Measurements from ENCODE around the gene KLK2.

The KLK2 gene

GRCh38 chr19:50861496-50862286, 11.5 kb upstream of the KLK2 start:
- no peaks in the 10 kb centered on the region for H3K36me3 Mint-ChIP-seq (ENCODE audit: low read depth)
- no peaks in the 10 kb centered on the region for H3K4me1 Mint-ChIP-seq (ENCODE audit: low read depth)
- intact Hi-C loops (cut with micrococcal nuclease), result no loop called here
- H3K27ac Mint-ChIP-seq, result no peak overlapping the region
- H3K4me3 Mint-ChIP-seq, result no peak overlapping the region
- no peaks in the 10 kb centered on the region for H3K9me3 Mint-ChIP-seq
- peaks cover 31% of the 10 kb centered on the region for H3K27me3 Mint-ChIP-seq

DNA sequence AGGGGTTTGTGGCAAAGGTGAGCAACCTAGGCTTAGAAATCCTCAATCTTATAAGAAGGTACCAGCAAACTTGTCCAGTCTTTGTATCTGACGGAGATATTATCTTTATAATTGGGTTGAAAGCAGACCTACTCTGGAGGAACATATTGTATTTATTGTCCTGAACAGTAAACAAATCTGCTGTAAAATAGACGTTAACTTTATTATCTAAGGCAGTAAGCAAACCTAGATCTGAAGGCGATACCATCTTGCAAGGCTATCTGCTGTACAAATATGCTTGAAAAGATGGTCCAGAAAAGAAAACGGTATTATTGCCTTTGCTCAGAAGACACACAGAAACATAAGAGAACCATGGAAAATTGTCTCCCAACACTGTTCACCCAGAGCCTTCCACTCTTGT, 3.8 kb upstream of the KLK2 start:
- Mint-ChIP-seq H3K9me3 (no peaks in the 10 kb centered on the region), H3K36me3 (ENCODE audit: low read depth) (no peaks in the 10 kb centered on the region), H3K4me3 (no peak overlapping the region), H3K27ac (no peak overlapping the region), H3K4me1 (ENCODE audit: low read depth) (no peaks in the 10 kb centered on the region), H3K27me3 (peaks cover 18% of the 10 kb centered on the region)
- intact Hi-C loops (cut with micrococcal nuclease), result no loop called here

GRCh38 chr19:50870417-50871089, 2.7 kb upstream of the KLK2 start:
- Mint-ChIP-seq H3K4me3 (no peak overlapping the region), H3K9me3 (no peaks in the 10 kb centered on the region), H3K27ac (no peak overlapping the region), H3K27me3 (peaks cover 14% of the 10 kb centered on the region), H3K36me3 (ENCODE audit: low read depth) (no peaks in the 10 kb centered on the region), H3K4me1 (ENCODE audit: low read depth) (no peaks in the 10 kb centered on the region)
- intact Hi-C loops (cut with micrococcal nuclease), result no loop called here

GRCh38 chr19:50874211-50874610, 972 bp downstream of the KLK2 start:
- intact Hi-C loops (cut with micrococcal nuclease), result no loop called here
- no peak overlapping the region for H3K27ac Mint-ChIP-seq
- no peaks in the 10 kb centered on the region for H3K36me3 Mint-ChIP-seq (ENCODE audit: low read depth)
- no peaks in the 10 kb centered on the region for H3K4me1 Mint-ChIP-seq (ENCODE audit: low read depth)
- H3K9me3 Mint-ChIP-seq, result no peaks in the 10 kb centered on the region
- no peak overlapping the region for H3K4me3 Mint-ChIP-seq
- H3K27me3 Mint-ChIP-seq, result peaks cover 11% of the 10 kb centered on the region

DNA sequence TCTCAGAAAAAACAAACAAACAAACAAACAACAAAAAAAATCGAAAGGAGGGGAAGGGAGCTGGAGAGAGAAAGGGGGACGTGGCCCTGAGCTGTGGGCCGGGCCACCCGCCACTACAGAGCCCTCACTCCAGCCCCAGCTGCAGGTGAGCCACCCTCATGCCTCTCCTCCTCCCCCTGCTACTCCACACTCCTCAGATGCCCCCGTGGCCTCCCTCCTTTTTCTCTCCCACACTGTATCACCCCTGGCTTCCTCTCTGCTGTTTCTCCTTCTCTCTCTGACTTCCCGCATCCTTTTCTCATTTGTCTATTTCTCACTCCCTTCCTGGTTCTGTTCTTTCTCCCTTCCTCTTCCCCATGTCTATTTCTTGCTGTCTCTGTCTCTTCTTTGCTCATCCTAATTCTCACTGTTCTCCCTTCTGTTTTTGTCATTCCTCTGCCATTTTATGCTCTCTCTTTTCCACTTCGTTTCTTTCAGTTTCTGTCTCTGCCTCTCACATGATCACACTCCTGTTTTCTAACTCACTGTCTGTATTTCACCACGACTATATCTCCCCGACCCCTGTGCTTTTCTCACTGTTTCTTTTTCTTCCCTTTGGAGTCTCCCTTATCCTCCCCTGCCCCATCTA, 2.7 kb downstream of the KLK2 start:
- no peaks in the 10 kb centered on the region for H3K4me1 Mint-ChIP-seq (ENCODE audit: low read depth)
- H3K9me3 Mint-ChIP-seq, result no peaks in the 10 kb centered on the region
- H3K27ac Mint-ChIP-seq, result no peak overlapping the region
- no peaks in the 10 kb centered on the region for H3K36me3 Mint-ChIP-seq (ENCODE audit: low read depth)
- peaks cover 14% of the 10 kb centered on the region for H3K27me3 Mint-ChIP-seq
- no peak overlapping the region for H3K4me3 Mint-ChIP-seq
- intact Hi-C loops (cut with micrococcal nuclease), result no loop called here

GRCh38 chr19:50876456-50876855, 3.2 kb downstream of the KLK2 start:
- H3K36me3 Mint-ChIP-seq (ENCODE audit: low read depth), result no peaks in the 10 kb centered on the region
- no peaks in the 10 kb centered on the region for H3K4me1 Mint-ChIP-seq (ENCODE audit: low read depth)
- H3K27me3 Mint-ChIP-seq, result peaks cover 8% of the 10 kb centered on the region
- no peaks in the 10 kb centered on the region for H3K9me3 Mint-ChIP-seq
- intact Hi-C loops (cut with micrococcal nuclease), result no loop called here
- H3K4me3 Mint-ChIP-seq, result no peak overlapping the region
- H3K27ac Mint-ChIP-seq, result no peak overlapping the region

DNA sequence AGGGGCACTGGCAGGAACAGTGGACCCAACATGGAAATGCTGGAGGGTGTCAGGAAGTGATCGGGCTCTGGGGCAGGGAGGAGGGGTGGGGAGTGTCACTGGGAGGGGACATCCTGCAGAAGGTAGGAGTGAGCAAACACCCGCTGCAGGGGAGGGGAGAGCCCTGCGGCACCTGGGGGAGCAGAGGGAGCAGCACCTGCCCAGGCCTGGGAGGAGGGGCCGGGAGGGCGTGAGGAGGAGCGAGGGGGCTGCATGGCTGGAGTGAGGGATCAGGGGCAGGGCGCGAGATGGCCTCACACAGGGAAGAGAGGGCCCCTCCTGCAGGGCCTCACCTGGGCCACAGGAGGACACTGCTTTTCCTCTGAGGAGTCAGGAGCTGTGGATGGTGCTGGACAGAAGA, 4.1 kb downstream of the KLK2 start:
- no peaks in the 10 kb centered on the region for H3K4me1 Mint-ChIP-seq (ENCODE audit: low read depth)
- H3K36me3 Mint-ChIP-seq (ENCODE audit: low read depth), result no peaks in the 10 kb centered on the region
- H3K4me3 Mint-ChIP-seq, result no peak overlapping the region
- no peaks in the 10 kb centered on the region for H3K9me3 Mint-ChIP-seq
- H3K27me3 Mint-ChIP-seq, result peaks cover 8% of the 10 kb centered on the region
- no peak overlapping the region for H3K27ac Mint-ChIP-seq
- intact Hi-C loops (cut with micrococcal nuclease), result no loop called here

GRCh38 chr19:50878851-50879250, 5.6 kb downstream of the KLK2 start:
- H3K9me3 Mint-ChIP-seq, result no peaks in the 10 kb centered on the region
- intact Hi-C loops (cut with micrococcal nuclease), result no loop called here
- H3K4me1 Mint-ChIP-seq (ENCODE audit: low read depth), result no peaks in the 10 kb centered on the region
- peaks cover 9% of the 10 kb centered on the region for H3K27me3 Mint-ChIP-seq
- no peaks in the 10 kb centered on the region for H3K36me3 Mint-ChIP-seq (ENCODE audit: low read depth)
- no peak overlapping the region for H3K4me3 Mint-ChIP-seq
- H3K27ac Mint-ChIP-seq, result no peak overlapping the region

GRCh38 chr19:50880241-50880640, 7.0 kb downstream of the KLK2 start:
- H3K36me3 Mint-ChIP-seq (ENCODE audit: low read depth), result no peaks in the 10 kb centered on the region
- intact Hi-C loops (cut with micrococcal nuclease), result no loop called here
- no peaks in the 10 kb centered on the region for H3K4me1 Mint-ChIP-seq (ENCODE audit: low read depth)
- H3K27ac Mint-ChIP-seq, result no peak overlapping the region
- H3K4me3 Mint-ChIP-seq, result no peak overlapping the region
- H3K27me3 Mint-ChIP-seq, result peaks cover 10% of the 10 kb centered on the region
- no peaks in the 10 kb centered on the region for H3K9me3 Mint-ChIP-seq

- H3K27ac Mint-ChIP-seq, result no peak overlapping the region
- H3K4me3 Mint-ChIP-seq, result no peak overlapping the region
- no peaks in the 10 kb centered on the region for H3K36me3 Mint-ChIP-seq (ENCODE audit: low read depth)
- intact Hi-C loops (cut with micrococcal nuclease), result no loop called here
- no peaks in the 10 kb centered on the region for H3K4me1 Mint-ChIP-seq (ENCODE audit: low read depth)
- H3K9me3 Mint-ChIP-seq, result no peaks in the 10 kb centered on the region
- H3K27me3 Mint-ChIP-seq, result peaks cover 11% of the 10 kb centered on the region
These were observed 8.9 kb downstream of the KLK2 start for GRCh38 chr19:50882188-50882587.

DNA sequence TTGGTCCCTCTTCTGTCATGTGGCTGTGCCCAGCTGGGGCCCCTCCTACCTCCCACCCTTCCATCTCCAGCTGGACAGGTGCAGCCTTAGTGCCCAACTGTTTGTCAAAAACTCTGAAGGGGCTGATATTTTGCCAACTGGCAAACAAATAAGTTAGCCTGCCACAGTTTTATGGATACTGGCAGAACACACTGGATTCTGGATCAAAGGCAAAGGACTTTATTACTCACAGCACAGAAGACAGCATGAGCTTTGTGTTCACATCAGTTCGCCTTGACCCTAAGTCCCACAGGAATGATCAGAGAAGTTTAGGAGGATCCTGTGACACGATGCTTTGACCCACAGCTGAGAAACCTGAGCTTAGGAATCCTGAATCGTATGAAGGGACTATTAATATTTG, 16.4 kb downstream of the KLK2 start:
- no peak overlapping the region for H3K27ac Mint-ChIP-seq
- H3K9me3 Mint-ChIP-seq, result no peaks in the 10 kb centered on the region
- no peak overlapping the region for H3K4me3 Mint-ChIP-seq
- intact Hi-C loops (cut with micrococcal nuclease), result no loop called here
- H3K27me3 Mint-ChIP-seq, result peaks cover 10% of the 10 kb centered on the region
- no peaks in the 10 kb centered on the region for H3K36me3 Mint-ChIP-seq (ENCODE audit: low read depth)
- no peaks in the 10 kb centered on the region for H3K4me1 Mint-ChIP-seq (ENCODE audit: low read depth)

DNA sequence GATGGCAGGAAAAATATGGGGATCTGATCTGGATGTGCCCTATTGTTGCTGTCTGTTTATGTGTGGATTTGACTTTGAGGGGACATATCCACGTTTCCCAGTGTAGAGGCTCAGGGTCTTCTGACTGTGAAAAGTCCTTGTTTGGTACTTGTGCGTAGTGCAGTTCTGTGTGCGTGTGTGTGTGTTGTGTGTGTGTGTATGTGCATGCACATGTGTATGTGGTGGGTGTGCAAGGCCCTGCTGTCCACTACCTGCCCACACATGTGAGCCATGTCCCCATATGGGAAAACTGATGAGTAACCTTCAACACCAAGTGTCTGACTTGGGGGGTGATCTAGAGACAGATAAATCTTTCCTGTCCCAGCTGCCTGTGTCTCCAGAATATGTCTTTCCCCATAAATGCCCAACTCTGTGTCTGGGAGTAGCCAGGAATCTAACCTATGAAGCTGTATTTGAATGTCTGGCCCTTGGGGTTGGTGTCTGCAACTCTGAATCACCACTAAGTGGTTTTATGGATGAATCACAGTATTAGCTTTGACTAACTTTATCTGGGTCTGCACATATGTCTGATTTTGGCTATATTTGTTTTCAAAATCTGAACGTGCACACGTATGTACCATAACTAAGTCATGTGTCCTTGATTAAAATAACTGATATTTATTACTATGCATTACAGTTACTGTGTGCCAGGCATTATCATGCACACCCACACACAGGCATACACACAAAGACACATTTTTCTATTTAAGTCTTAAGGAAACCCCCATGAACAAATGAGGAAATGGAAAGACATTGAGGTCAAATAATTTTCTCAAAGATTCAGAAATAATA, 17.4 kb downstream of the KLK2 start:
- no peak overlapping the region for H3K4me3 Mint-ChIP-seq
- no peak overlapping the region for H3K27ac Mint-ChIP-seq

DNA sequence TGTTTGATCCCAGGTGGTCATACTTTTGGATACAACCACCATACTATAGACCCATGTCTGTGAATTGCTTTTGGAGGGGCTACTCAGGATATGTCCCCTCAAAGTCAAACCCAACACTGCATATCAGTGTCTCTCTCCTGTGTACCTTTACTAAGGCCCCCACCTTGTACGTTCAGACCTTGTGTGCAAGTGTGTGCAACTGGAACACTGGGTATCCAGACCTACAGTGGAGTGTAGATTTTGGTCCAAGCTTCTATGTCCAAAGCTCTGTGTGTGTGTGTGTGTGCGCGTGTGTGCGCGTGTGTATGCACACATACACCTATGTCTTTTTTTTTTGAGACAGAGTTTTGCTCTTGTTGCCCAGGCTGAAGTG, 18.0 kb downstream of the KLK2 start:
- H3K4me1 Mint-ChIP-seq (ENCODE audit: low read depth), result no peaks in the 10 kb centered on the region
- H3K27me3 Mint-ChIP-seq, result peaks cover 11% of the 10 kb centered on the region
- H3K4me3 Mint-ChIP-seq, result no peak overlapping the region
- no peaks in the 10 kb centered on the region for H3K9me3 Mint-ChIP-seq
- intact Hi-C loops (cut with micrococcal nuclease), result no loop called here
- H3K36me3 Mint-ChIP-seq (ENCODE audit: low read depth), result no peaks in the 10 kb centered on the region
- H3K27ac Mint-ChIP-seq, result no peak overlapping the region

More for the DNA sequence above, 17.4 kb downstream of the KLK2 start:
- intact Hi-C loops (cut with micrococcal nuclease), result no loop called here
- Mint-ChIP-seq H3K36me3 (ENCODE audit: low read depth) (no peaks in the 10 kb centered on the region), H3K27me3 (peaks cover 10% of the 10 kb centered on the region), H3K9me3 (no peaks in the 10 kb centered on the region), H3K4me1 (ENCODE audit: low read depth) (no peaks in the 10 kb centered on the region)
